Astrocyte (in vitro differentiated cells and primary cell): Measurements from ENCODE around the gene IDS. TPM values are rescaled to one million over a fixed set of nuclear protein-coding genes. Genes with fewer than 3 reads are reported as not detected.
"Not testable (repeated sequence)": the region's sequence is repeated elsewhere in the genome, so short reads cannot be mapped to it uniquely, and the experiment has no call there.

Source experiments
- DNase-seq: peaks from one replicate; pipeline ENCODE4 v3.0.0-alpha.2; 2010; ENCODE audit warnings: low read depth
- FAIRE-seq: peaks from 2 replicates; lab custom pipeline; 2011; peaks lifted over from hg19 to GRCh38; lab: Jason Lieb, UNC
- H2AFZ ChIP-seq: 2 replicates; pipeline ENCODE4 v1.6.0; 2012; ENCODE audit warnings: low read depth, low read length, inconsistent platforms
- H3K27ac ChIP-seq: 2 replicates; pipeline ENCODE4 v1.5.1; 2011; ENCODE audit warnings: low read depth, low read length, inconsistent platforms
- H3K27me3 ChIP-seq: 2 replicates; pipeline ENCODE4 v1.6.0; 2011; ENCODE audit warnings: low read length, inconsistent platforms; ENCODE audit not compliant: insufficient read depth
- H3K36me3 ChIP-seq: 2 replicates; pipeline ENCODE4 v1.5.1; 2011; ENCODE audit warnings: low read length, inconsistent platforms; ENCODE audit not compliant: insufficient read depth
- H3K4me1 ChIP-seq: 2 replicates; pipeline ENCODE4 v1.5.1; 2011; ENCODE audit warnings: low read length, inconsistent platforms; ENCODE audit not compliant: insufficient read depth
- H3K4me2 ChIP-seq: 2 replicates; pipeline ENCODE4 v1.6.0; 2012; ENCODE audit warnings: low read length, inconsistent platforms
- H3K4me3 ChIP-seq: 2 replicates; pipeline ENCODE4 v1.5.1; 2011; ENCODE audit warnings: low read depth, mild to moderate bottlenecking, low read length, inconsistent platforms; ENCODE audit not compliant: insufficient read depth
- H3K79me2 ChIP-seq: 2 replicates; pipeline ENCODE4 v1.6.0; 2012; ENCODE audit warnings: mild to moderate bottlenecking, low read length, inconsistent platforms; ENCODE audit not compliant: insufficient read depth
- H3K9ac ChIP-seq: 2 replicates; pipeline ENCODE4 v1.6.0; 2012; ENCODE audit warnings: mild to moderate bottlenecking, low read length, inconsistent platforms
- H3K9me3 ChIP-seq: 2 replicates; pipeline ENCODE4 v1.5.1; 2012; ENCODE audit warnings: low read depth, mild to moderate bottlenecking, low read length, inconsistent platforms; ENCODE audit not compliant: insufficient read depth
- H4K20me1 ChIP-seq: 2 replicates; pipeline ENCODE4 v1.6.0; 2012; ENCODE audit warnings: low read length, inconsistent platforms; ENCODE audit not compliant: insufficient read depth
- H3K27ac Mint-ChIP-seq: one replicate; pipeline ENCODE4 v1.8.0; 2021; ENCODE audit warnings: mild to moderate bottlenecking, mixed read lengths; ENCODE audit not compliant: unreplicated experiment
- H3K27me3 Mint-ChIP-seq: one replicate; pipeline ENCODE4 v1.8.0; 2021; ENCODE audit warnings: low read depth, mixed read lengths; ENCODE audit not compliant: unreplicated experiment
- H3K36me3 Mint-ChIP-seq: one replicate; pipeline ENCODE4 v1.8.0; 2021; ENCODE audit warnings: low read depth, mixed read lengths; ENCODE audit not compliant: unreplicated experiment
- H3K4me1 Mint-ChIP-seq: one replicate; pipeline ENCODE4 v1.8.0; 2021; ENCODE audit warnings: low read depth, mixed read lengths; ENCODE audit not compliant: unreplicated experiment
- H3K4me3 Mint-ChIP-seq: one replicate; pipeline ENCODE4 v1.8.0; 2021; ENCODE audit warnings: mild to moderate bottlenecking, moderate library complexity, mixed read lengths; ENCODE audit not compliant: unreplicated experiment
- H3K9me3 Mint-ChIP-seq: one replicate; pipeline ENCODE4 v1.8.0; 2021; ENCODE audit warnings: mild to moderate bottlenecking, mixed read lengths; ENCODE audit not compliant: unreplicated experiment
- CTCF ChIP-seq: IDR thresholded peaks from 2 replicates; pipeline ENCODE4 v1.5.1; 2011; ENCODE audit warnings: low read depth, mild to moderate bottlenecking, inconsistent platforms, low read length, moderate library complexity; ENCODE audit not compliant: insufficient read depth
- EZH2 ChIP-seq: IDR thresholded peaks from 2 replicates; pipeline ENCODE4 v1.6.1; 2012; ENCODE audit warnings: mild to moderate bottlenecking, low read length, inconsistent platforms; ENCODE audit not compliant: insufficient read depth
- total RNA-seq: library from RNA; stranded (reverse); gene quantifications from 2 replicates; pipeline ENCODE4 v1.2.1, GENCODE V29; 2021

The IDS gene
- total RNA-seq, 1 donor from 2014 or later: 130 TPM

- H3K4me1 ChIP-seq, H2AFZ ChIP-seq, H3K27ac Mint-ChIP-seq, H3K9me3 ChIP-seq, H3K4me3 ChIP-seq, H3K27ac ChIP-seq, H3K9me3 Mint-ChIP-seq, H3K27me3 Mint-ChIP-seq, H3K9ac ChIP-seq, H4K20me1 ChIP-seq, DNase-seq, H3K4me1 Mint-ChIP-seq, FAIRE-seq, H3K4me3 Mint-ChIP-seq, H3K79me2 ChIP-seq, H3K27me3 ChIP-seq, H3K36me3 Mint-ChIP-seq, H3K36me3 ChIP-seq, H3K4me2 ChIP-seq: not testable (repeated sequence)
Observed at GRCh38 chrX:149533999-149534398, 28.9 kb upstream of the IDS start.

GRCh38 chrX:149532868-149533267 is 27.8 kb upstream of the IDS start:
- not testable (repeated sequence) for DNase-seq

GRCh38 chrX:149531599-149531998 is 26.5 kb upstream of the IDS start:
- Histone ChIP-seq H3K9me3 (no peaks in the 10 kb centered on the region), H3K27ac (no peak overlapping the region), H3K4me2 (no peak overlapping the region), H3K27me3 (no peaks in the 10 kb centered on the region), H4K20me1 (no peaks in the 10 kb centered on the region), H2AFZ (no peak overlapping the region), H3K4me1 (no peaks in the 10 kb centered on the region), H3K79me2 (no peaks in the 10 kb centered on the region), H3K36me3 (no peaks in the 10 kb centered on the region), H3K9ac (no peak overlapping the region), H3K4me3 (no peak overlapping the region)
- Mint-ChIP-seq H3K27ac (no peak overlapping the region), H3K4me1 (no peaks in the 10 kb centered on the region), H3K27me3 (no peaks in the 10 kb centered on the region), H3K36me3 (peaks cover 3% of the 10 kb centered on the region), H3K4me3 (no peak overlapping the region), H3K9me3 (no peaks in the 10 kb centered on the region)
- TF ChIP-seq CTCF: no peak
- TF ChIP-seq EZH2: no peak
- DNase-seq: no peak
- no peak for FAIRE-seq

More at GRCh38 chrX:149532868-149533267, 27.8 kb upstream of the IDS start:
- H3K79me2 ChIP-seq, H4K20me1 ChIP-seq, H3K4me3 ChIP-seq, H3K4me2 ChIP-seq, H3K27me3 Mint-ChIP-seq, H3K4me1 ChIP-seq, H3K27me3 ChIP-seq, H3K4me1 Mint-ChIP-seq, FAIRE-seq, H3K27ac ChIP-seq, H3K9me3 Mint-ChIP-seq, H3K9ac ChIP-seq, H3K4me3 Mint-ChIP-seq, H3K36me3 ChIP-seq, H3K9me3 ChIP-seq, H2AFZ ChIP-seq, H3K36me3 Mint-ChIP-seq, H3K27ac Mint-ChIP-seq: not testable (repeated sequence)

GRCh38 chrX:149528381-149528780 is 23.3 kb upstream of the IDS start:
- no peak for FAIRE-seq
- no peaks in the 10 kb centered on the region for H3K36me3 ChIP-seq
- Mint-ChIP-seq H3K4me1 (no peaks in the 10 kb centered on the region), H3K27ac (no peak overlapping the region), H3K4me3 (no peak overlapping the region), H3K27me3 (no peaks in the 10 kb centered on the region), H3K36me3 (peaks cover 3% of the 10 kb centered on the region), H3K9me3 (no peaks in the 10 kb centered on the region)
- TF ChIP-seq CTCF: no peak
- TF ChIP-seq EZH2: no peak
- no peaks in the 10 kb centered on the region for H3K27me3 ChIP-seq
- H3K27ac ChIP-seq: no peak overlapping the region
- no peaks in the 10 kb centered on the region for H3K79me2 ChIP-seq
- no peaks in the 10 kb centered on the region for H3K9me3 ChIP-seq
- no peaks in the 10 kb centered on the region for H4K20me1 ChIP-seq
- no peak overlapping the region for H3K4me2 ChIP-seq
- H3K9ac ChIP-seq: no peak overlapping the region
- DNase-seq: no peak
- H2AFZ ChIP-seq: no peak overlapping the region
- H3K4me3 ChIP-seq: no peak overlapping the region
- no peaks in the 10 kb centered on the region for H3K4me1 ChIP-seq
